GM12878 (cell line): Measurements from ENCODE around the gene ISG20L2. TPM values are rescaled to one million over a fixed set of nuclear protein-coding genes. Genes with fewer than 3 reads are reported as not detected.

Source experiments
- CEBPB ChIP-seq, 2 experiments: fragments of 150-350 bp in 1 of 2; IDR thresholded peaks; 2 replicates each; pipeline ENCODE4 v1.6.1; 2012 to 2014; ENCODE audit warnings: low read depth in 2 of 2, low read length in 2 of 2, borderline replicate concordance in 1 of 2, inconsistent platforms in 1 of 2
- CHD2 ChIP-seq: IDR thresholded peaks from 2 replicates; pipeline ENCODE4 v1.6.1; 2011; ENCODE audit warnings: low read depth, low read length, improper control_type of control experiment, borderline replicate concordance
- FOS ChIP-seq: IDR thresholded peaks from 3 replicates; pipeline ENCODE4 v1.6.1; 2011; ENCODE audit warnings: borderline replicate concordance; ENCODE audit not compliant: insufficient read length; ENCODE audit errors: extremely low read depth
- IKZF1 ChIP-seq: fragments of 450-650 bp; conservative IDR thresholded peaks from 2 replicates; pipeline ENCODE4 v1.6.1; 2017; ENCODE audit warnings: antibody characterized with exemption, mild to moderate bottlenecking
- MYB ChIP-seq: fragments of 150-350 bp; IDR thresholded peaks from 2 replicates; pipeline ENCODE4 v1.6.1; 2014; ENCODE audit warnings: mild to moderate bottlenecking, low read depth, low read length, borderline replicate concordance
- NFIC ChIP-seq: IDR thresholded peaks from 2 replicates; pipeline ENCODE4 v1.6.1; 2012; ENCODE audit warnings: low read depth, mild to moderate bottlenecking, inconsistent platforms, low read length, moderate library complexity
- NFXL1 ChIP-seq: fragments of 450-650 bp; IDR thresholded peaks from 2 replicates; pipeline ENCODE4 v1.6.1; 2017; ENCODE audit warnings: antibody characterized with exemption, mild to moderate bottlenecking, borderline replicate concordance
- NR2C2 ChIP-seq: IDR thresholded peaks from 2 replicates; pipeline ENCODE4 v1.6.1; 2011; ENCODE audit warnings: borderline replicate concordance, low read depth; ENCODE audit not compliant: control insufficient read depth, insufficient read length
- NR2F1 ChIP-seq: fragments of 450-650 bp; conservative IDR thresholded peaks from 2 replicates; pipeline ENCODE4 v1.6.1; 2017; ENCODE audit warnings: mild to moderate bottlenecking
- POLR2AphosphoS2 ChIP-seq: IDR thresholded peaks from 2 replicates; pipeline ENCODE4 v1.6.1; 2011; ENCODE audit warnings: low read depth, mild to moderate bottlenecking, low read length, improper control_type of control experiment, moderate library complexity
- RBBP5 ChIP-seq: fragments of 200-600 bp; sonication (generic); conservative IDR thresholded peaks from 2 replicates; pipeline ENCODE4 v1.6.1; 2016
- SIX5 ChIP-seq: IDR thresholded peaks from 2 replicates; pipeline ENCODE4 v1.6.1; 2011; ENCODE audit warnings: mild to moderate bottlenecking, low read depth, low read length, moderate library complexity; ENCODE audit not compliant: severe bottlenecking
- SMAD5 ChIP-seq: IDR thresholded peaks from 2 replicates; pipeline ENCODE4 v1.6.1; 2016; ENCODE audit warnings: antibody characterized with exemption, low read depth
- ZNF384 ChIP-seq: IDR thresholded peaks from 2 replicates; pipeline ENCODE4 v1.6.1; 2012; ENCODE audit warnings: low read depth, mild to moderate bottlenecking, low read length, improper control_type of control experiment, borderline replicate concordance
- polyA plus RNA-seq, 11 experiments: library from polyadenylated mRNA; depleted of rRNA in 4 of 11; unstranded in 6 of 11; stranded (reverse) in 5 of 11; fragments of >200 nt; fragmentation: Nextera tagmentation in 4 of 11; fragmentation: Illumina TruSeq in 1 of 11; extraction: Ambion mirVana in 4 of 11; extraction: Trizol in 1 of 11; gene quantifications; 1 replicate in 1 of 11; 2 replicates in 10 of 11; pipeline versions ENCODE4 v1.2.1 to v1.2.3, GENCODE V29; 2011 to 2016; ENCODE audit warnings: inconsistent platforms in 2 of 11, missing spikeins in 2 of 11, low read depth in 1 of 11
- total RNA-seq, 4 experiments: library from RNA; depleted of rRNA in 3 of 4; stranded (reverse); fragments of >200 nt in 3 of 4; fragmentation: Illumina TruSeq in 1 of 4; extraction: Trizol in 1 of 4; gene quantifications; 2 replicates each; pipeline versions ENCODE4 v1.2.1 to v1.2.3, GENCODE V29; 2013 to 2021
- TF ChIP-seq, protein P1 (sequence below): fragments of 450-650 bp; formaldehyde crosslinking; IDR thresholded peaks from 2 replicates; pipeline ENCODE4 v1.4.0; 2020; ENCODE audit warnings: mild to moderate bottlenecking, moderate library complexity
- TF ChIP-seq, protein P2 (sequence below): fragments of 150-350 bp; IDR thresholded peaks from 2 replicates; pipeline ENCODE4 v1.6.1; 2016; ENCODE audit warnings: low read depth, low read length
- TF ChIP-seq, protein P3 (sequence below): fragments of 450-650 bp; IDR thresholded peaks from 2 replicates; pipeline ENCODE4 v1.6.1; 2017; ENCODE audit warnings: mild to moderate bottlenecking, moderate library complexity

Gene ISG20L2
- total and polyA plus RNA-seq, 10 of the 15 experiments (the other 5 are each of a cell fraction or from before 2014, with no cell fraction given), result 16.4 to 111 (median 48.0) TPM

DNA sequence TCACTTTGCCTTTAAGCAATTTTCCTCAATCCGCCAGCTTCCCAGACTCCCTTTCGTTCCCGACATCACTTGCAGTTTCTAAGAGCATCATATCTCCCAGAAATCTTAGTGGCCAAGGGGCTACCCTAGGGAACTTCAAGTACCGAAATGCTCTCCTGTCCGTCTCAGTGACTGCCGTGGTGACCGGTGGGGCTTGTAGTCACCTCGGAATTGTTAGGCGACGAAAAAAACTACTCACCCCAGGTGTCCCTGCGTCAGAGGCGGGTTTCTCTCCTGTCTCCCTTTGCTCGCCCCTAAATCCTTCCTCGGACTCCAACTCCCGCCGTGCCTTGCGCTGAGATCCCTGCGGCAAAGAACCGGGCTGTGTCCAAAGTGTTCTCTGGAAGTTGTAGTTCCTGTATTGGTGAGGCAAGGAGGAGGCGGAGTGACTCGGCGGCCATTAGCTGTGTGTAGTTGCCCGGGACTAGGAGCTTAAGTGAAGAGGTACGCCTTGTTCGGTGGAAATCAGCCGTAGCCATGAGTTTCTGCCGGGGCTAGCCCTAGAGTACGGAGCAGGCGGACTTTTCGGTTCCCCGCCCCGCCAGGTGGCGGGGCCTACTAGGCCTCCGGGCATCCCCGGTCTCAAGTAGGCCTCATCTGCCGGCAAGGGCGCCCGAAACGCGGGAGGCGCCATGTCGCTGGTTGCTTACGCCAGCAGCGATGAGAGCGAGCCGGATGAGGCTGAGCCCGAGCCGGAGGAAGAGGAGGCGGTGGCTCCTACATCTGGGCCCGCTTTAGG is 38.7 kb upstream of the ISG20L2 start, which contains the start of gene PRCC (continued):
- TF ChIP-seq FOS (no peak), SIX5 (peak; percentile 98), CEBPB (IDR thresholded peaks at IDR 0.05; ENCODE audit: borderline replicate concordance in 1 of 2, low read depth in 2 of 2, low read length in 2 of 2) (no peak), SMAD5 (no peak), ZNF384 (no peak), CHD2 (peak; percentile 94), NR2F1 (peak; percentile 66), RBBP5 (peak; percentile 61; the same call in 1 of the 2 replicates), NFXL1 (no peak), NR2C2 (no peak), NFIC (peak; percentile 24; the same call in 1 of the 2 replicates), MYB (0 out of 2 replicates have a peak, but pooled peaks have one; percentile 26), IKZF1 (peak; percentile 100), POLR2AphosphoS2 (no peak; the same call in 1 of the 2 replicates)
- TF ChIP-seq, protein P1, sequence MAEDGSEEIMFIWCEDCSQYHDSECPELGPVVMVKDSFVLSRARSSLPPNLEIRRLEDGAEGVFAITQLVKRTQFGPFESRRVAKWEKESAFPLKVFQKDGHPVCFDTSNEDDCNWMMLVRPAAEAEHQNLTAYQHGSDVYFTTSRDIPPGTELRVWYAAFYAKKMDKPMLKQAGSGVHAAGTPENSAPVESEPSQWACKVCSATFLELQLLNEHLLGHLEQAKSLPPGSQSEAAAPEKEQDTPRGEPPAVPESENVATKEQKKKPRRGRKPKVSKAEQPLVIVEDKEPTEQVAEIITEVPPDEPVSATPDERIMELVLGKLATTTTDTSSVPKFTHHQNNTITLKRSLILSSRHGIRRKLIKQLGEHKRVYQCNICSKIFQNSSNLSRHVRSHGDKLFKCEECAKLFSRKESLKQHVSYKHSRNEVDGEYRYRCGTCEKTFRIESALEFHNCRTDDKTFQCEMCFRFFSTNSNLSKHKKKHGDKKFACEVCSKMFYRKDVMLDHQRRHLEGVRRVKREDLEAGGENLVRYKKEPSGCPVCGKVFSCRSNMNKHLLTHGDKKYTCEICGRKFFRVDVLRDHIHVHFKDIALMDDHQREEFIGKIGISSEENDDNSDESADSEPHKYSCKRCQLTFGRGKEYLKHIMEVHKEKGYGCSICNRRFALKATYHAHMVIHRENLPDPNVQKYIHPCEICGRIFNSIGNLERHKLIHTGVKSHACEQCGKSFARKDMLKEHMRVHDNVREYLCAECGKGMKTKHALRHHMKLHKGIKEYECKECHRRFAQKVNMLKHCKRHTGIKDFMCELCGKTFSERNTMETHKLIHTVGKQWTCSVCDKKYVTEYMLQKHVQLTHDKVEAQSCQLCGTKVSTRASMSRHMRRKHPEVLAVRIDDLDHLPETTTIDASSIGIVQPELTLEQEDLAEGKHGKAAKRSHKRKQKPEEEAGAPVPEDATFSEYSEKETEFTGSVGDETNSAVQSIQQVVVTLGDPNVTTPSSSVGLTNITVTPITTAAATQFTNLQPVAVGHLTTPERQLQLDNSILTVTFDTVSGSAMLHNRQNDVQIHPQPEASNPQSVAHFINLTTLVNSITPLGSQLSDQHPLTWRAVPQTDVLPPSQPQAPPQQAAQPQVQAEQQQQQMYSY (CRISPR knock-in tag), result no peak
- TF ChIP-seq, protein P2, sequence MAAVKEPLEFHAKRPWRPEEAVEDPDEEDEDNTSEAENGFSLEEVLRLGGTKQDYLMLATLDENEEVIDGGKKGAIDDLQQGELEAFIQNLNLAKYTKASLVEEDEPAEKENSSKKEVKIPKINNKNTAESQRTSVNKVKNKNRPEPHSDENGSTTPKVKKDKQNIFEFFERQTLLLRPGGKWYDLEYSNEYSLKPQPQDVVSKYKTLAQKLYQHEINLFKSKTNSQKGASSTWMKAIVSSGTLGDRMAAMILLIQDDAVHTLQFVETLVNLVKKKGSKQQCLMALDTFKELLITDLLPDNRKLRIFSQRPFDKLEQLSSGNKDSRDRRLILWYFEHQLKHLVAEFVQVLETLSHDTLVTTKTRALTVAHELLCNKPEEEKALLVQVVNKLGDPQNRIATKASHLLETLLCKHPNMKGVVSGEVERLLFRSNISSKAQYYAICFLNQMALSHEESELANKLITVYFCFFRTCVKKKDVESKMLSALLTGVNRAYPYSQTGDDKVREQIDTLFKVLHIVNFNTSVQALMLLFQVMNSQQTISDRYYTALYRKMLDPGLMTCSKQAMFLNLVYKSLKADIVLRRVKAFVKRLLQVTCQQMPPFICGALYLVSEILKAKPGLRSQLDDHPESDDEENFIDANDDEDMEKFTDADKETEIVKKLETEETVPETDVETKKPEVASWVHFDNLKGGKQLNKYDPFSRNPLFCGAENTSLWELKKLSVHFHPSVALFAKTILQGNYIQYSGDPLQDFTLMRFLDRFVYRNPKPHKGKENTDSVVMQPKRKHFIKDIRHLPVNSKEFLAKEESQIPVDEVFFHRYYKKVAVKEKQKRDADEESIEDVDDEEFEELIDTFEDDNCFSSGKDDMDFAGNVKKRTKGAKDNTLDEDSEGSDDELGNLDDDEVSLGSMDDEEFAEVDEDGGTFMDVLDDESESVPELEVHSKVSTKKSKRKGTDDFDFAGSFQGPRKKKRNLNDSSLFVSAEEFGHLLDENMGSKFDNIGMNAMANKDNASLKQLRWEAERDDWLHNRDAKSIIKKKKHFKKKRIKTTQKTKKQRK, result no peak
- TF ChIP-seq, protein P3, sequence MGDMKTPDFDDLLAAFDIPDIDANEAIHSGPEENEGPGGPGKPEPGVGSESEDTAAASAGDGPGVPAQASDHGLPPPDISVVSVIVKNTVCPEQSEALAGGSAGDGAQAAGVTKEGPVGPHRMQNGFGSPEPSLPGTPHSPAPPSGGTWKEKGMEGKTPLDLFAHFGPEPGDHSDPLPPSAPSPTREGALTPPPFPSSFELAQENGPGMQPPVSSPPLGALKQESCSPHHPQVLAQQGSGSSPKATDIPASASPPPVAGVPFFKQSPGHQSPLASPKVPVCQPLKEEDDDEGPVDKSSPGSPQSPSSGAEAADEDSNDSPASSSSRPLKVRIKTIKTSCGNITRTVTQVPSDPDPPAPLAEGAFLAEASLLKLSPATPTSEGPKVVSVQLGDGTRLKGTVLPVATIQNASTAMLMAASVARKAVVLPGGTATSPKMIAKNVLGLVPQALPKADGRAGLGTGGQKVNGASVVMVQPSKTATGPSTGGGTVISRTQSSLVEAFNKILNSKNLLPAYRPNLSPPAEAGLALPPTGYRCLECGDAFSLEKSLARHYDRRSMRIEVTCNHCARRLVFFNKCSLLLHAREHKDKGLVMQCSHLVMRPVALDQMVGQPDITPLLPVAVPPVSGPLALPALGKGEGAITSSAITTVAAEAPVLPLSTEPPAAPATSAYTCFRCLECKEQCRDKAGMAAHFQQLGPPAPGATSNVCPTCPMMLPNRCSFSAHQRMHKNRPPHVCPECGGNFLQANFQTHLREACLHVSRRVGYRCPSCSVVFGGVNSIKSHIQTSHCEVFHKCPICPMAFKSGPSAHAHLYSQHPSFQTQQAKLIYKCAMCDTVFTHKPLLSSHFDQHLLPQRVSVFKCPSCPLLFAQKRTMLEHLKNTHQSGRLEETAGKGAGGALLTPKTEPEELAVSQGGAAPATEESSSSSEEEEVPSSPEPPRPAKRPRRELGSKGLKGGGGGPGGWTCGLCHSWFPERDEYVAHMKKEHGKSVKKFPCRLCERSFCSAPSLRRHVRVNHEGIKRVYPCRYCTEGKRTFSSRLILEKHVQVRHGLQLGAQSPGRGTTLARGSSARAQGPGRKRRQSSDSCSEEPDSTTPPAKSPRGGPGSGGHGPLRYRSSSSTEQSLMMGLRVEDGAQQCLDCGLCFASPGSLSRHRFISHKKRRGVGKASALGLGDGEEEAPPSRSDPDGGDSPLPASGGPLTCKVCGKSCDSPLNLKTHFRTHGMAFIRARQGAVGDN, result no peak
